ENCODE data around the gene DCAF4L1.
A peak's percentile ranks its signal among the peaks of the same experiment; 100 is the strongest.

Gene DCAF4L1

GRCh38 chr4:41977709-41978108, 3.8 kb upstream of the DCAF4L1 start:
- in situ Hi-C loops (cut with MboI; ENCODE audit: low pct_unique_long_range_greater_than_20kb, low sequenced_read_pairs, unreplicated experiment) = no loop called here
- no peak for DNase-seq (ENCODE audit: low spot score)
- TF ChIP-seq CTCF (IDR thresholded peaks at IDR 0.05; ENCODE audit: extremely low read depth, insufficient read depth, missing control alignments) = no peak

- no peak for DNase-seq (ENCODE audit: low spot score)
- no peak for TF ChIP-seq CTCF (IDR thresholded peaks at IDR 0.05; ENCODE audit: extremely low read depth, insufficient read depth, missing control alignments)
- in situ Hi-C loops (cut with MboI; ENCODE audit: low pct_unique_long_range_greater_than_20kb, low sequenced_read_pairs, unreplicated experiment) = no loop called here
Observed at GRCh38 chr4:41982716-41983115, 1.2 kb downstream of the DCAF4L1 start.

GRCh38 chr4:41985151-41985550, 3.6 kb downstream of the DCAF4L1 start:
- DNase-seq (ENCODE audit: low spot score) = no peak
- no peak for TF ChIP-seq CTCF (IDR thresholded peaks at IDR 0.05; ENCODE audit: extremely low read depth, insufficient read depth, missing control alignments)
- in situ Hi-C loops (cut with MboI; ENCODE audit: low pct_unique_long_range_greater_than_20kb, low sequenced_read_pairs, unreplicated experiment) = no loop called here

- no peak for TF ChIP-seq CTCF (IDR thresholded peaks at IDR 0.05; ENCODE audit: extremely low read depth, insufficient read depth, missing control alignments)
- DNase-seq (ENCODE audit: low spot score) = peak; percentile 28
- in situ Hi-C loops (cut with MboI; ENCODE audit: low pct_unique_long_range_greater_than_20kb, low sequenced_read_pairs, unreplicated experiment) = no loop called here
Observed at GRCh38 chr4:41989994-41990364, 8.4 kb downstream of the DCAF4L1 start.

- peak; percentile 96 for DNase-seq (ENCODE audit: low spot score)
- in situ Hi-C loops (cut with MboI; ENCODE audit: low pct_unique_long_range_greater_than_20kb, low sequenced_read_pairs, unreplicated experiment) = no loop called here
- TF ChIP-seq CTCF (IDR thresholded peaks at IDR 0.05; ENCODE audit: extremely low read depth, insufficient read depth, missing control alignments) = peak; percentile 25
Observed at GRCh38 chr4:41990365-41991111, 9.0 kb downstream of the DCAF4L1 start, which contains the start of gene SLC30A9. Gene SLC30A9, plus strand, starts transcription at chr4:41990530. Its CDS starts 122 bp downstream, at chr4:41990652.

- in situ Hi-C loops (cut with MboI; ENCODE audit: low pct_unique_long_range_greater_than_20kb, low sequenced_read_pairs, unreplicated experiment) = no loop called here
- no peak for TF ChIP-seq CTCF (IDR thresholded peaks at IDR 0.05; ENCODE audit: extremely low read depth, insufficient read depth, missing control alignments)
- DNase-seq (ENCODE audit: low spot score) = no peak
Observed at GRCh38 chr4:41991916-41992767, 10.6 kb downstream of the DCAF4L1 start.
